HG03558 (cell line): Measurements from ENCODE around the gene DRAP1.

Experiments
- ATAC-seq: cut with Tn5 transposase; IDR thresholded peaks from one replicate; pipeline ENCODE4 v1.9.1; 2021; ENCODE audit warnings: moderate number of reproducible peaks; ENCODE audit not compliant: unreplicated experiment; ENCODE audit errors: extremely low read depth

DRAP1 gene

GRCh38 chr11:65954771-65955170 lies 35.5 kb downstream of the DRAP1 start:
- ATAC-seq, result no peak

GRCh38 chr11:65958291-65958690 lies 39.1 kb downstream of the DRAP1 start:
- no peak for ATAC-seq

DNA sequence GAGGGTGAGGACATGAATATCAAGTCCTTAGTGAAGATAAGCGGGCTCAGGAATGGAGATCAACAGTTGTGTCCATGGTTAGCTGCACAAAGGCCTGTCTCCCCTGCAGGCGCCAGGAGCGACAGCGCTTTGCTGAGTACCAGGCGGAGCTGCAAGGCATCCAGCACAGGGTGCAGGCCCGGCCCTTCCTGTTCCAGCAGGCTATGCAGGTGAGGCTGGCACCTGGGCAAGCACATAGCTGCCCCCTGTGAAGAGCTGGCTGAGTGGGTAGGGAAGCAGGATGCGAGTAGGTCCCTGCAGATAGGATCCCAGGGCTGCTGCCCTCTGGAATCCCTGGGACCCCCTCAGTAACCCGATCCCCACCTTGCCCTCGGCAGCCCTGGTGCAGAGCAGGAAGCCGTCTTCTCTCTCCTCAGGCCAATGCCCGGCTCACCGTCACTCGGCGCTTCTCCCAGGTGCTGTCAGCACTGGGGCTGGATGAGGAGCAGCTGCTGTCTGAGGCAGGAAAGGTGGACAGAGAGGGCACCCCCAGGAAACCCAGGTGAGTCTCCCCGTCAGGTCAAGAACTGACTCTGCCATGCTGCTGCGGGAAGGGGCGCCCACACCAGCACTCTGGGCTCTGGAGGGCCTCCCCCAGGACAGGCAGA lies 39.7 kb downstream of the DRAP1 start:
- no peak for ATAC-seq

GRCh38 chr11:65960824-65961266 lies 41.6 kb downstream of the DRAP1 start:
- no peak for ATAC-seq

DNA sequence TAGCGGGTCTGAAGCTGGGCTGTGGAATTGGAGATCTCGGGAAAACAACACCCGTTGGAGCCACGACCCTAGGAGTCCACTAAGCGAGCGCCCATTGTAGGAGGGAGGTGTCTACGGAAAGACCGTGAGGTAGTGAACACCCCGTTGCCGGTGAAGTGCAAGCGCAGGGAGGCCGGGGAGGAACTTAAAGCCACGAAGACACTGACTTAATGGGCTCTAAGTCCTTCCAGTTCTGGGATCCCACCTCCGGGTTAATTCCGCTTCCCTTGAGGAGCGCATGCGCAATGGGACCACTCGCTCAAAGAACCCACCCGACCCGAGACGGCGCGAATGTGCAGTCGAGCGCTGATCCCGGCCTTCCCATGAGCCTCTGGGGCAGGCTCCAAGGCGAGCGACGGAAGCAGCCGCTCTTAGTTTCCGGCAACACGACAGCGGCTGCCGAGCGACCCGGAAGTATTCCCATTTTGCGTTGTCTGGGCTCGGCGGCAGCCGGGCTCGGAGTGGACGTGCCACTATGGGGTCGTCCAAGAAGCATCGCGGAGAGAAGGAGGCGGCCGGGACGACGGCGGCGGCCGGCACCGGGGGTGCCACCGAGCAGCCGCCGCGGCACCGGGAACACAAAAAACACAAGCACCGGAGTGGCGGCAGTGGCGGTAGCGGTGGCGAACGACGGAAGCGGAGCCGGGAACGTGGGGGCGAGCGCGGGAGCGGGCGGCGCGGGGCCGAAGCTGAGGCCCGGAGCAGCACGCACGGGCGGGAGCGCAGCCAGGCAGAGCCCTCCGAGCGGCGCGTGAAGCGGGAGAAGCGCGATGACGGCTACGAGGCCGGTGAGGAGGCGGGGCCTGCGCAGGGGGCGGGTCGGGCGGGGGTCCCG lies 42.3 kb downstream of the DRAP1 start, which contains the start of gene SART1:
SART1 (plus strand) TSS at position 468 of the 874 bp plus-strand sequence; CDS start at position 515, 47 bp downstream.
- ATAC-seq, result peak; percentile 50

- no peak for ATAC-seq
Observed at GRCh38 chr11:65962141-65962564, 42.9 kb downstream of the DRAP1 start.

- ATAC-seq, result no peak
Observed at GRCh38 chr11:65964906-65965305, 45.7 kb downstream of the DRAP1 start.

- no peak for ATAC-seq
Observed at GRCh38 chr11:65965986-65966762, 46.9 kb downstream of the DRAP1 start.

DNA sequence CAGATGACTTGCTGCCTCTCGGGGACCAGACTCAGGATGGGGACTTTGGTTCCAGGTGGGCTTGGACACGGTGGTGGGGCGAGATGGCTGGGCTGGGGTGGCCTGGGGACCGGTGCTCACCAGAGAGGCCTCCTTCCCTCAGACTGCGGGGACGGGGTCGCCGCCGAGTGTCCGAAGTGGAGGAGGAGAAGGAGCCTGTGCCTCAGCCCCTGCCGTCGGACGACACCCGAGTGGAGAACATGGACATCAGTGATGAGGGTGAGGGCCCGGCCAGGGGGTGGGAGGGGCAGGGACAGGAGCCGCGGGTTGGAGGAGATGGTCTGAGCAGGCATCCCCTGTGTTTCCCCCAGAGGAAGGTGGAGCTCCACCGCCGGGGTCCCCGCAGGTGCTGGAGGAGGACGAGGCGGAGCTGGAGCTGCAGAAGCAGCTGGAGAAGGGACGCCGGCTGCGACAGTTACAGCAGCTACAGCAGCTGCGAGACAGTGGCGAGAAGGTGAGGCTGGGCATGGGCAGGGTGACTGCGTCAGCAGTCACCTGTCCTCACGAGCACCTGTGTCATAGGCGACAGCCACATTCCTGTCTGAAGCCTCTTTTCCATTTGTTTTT lies 48.2 kb downstream of the DRAP1 start:
- ATAC-seq, result no peak

DNA sequence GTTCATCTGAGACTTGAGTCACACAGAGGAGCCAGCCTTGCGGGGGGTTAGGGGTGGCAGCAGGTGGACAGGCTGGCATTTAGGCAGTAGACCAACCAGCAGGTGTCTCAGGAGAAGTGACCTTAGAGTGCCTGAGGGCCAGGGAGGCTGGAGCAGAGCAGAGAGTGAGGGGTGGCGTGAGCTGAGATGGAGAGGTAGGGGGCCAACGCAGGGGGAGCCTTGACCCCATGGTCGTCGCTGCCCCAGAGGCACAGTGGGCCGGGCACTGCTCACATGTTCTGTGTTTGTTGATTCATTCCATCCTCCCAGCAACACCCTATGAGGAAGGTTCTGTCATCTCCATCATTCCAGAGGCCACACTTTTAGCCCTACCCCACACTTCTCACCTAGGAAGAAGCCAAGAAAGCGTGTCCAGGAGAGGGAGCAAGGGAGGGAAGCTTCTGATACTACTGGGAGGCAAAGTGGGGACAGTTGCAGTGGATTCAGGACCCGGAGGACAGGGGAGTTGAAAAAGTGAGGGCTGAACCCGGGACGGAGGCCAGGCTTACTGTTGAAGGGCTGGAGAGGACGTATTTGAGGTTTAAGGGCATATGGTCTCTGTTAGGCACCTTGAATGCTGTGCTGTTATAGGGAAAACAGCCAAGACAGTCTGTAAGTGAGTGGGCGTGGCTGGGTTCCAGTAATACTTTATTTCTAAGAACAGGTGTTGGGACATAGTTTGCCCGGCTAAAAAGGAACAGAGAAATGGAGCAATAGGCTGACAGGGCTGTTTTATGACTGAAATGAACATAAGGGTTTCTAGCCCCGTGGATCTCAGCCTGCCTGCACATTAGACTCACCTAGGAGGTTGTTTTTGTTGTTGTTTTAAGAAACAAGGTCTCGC lies 49.6 kb downstream of the DRAP1 start:
- ATAC-seq, result no peak
